ENCODE data around the gene ATF7.

GRCh38 chr12:53591301-53592206 lies 34.6 kb downstream of the ATF7 start:
- TF ChIP-seq, protein P1, sequence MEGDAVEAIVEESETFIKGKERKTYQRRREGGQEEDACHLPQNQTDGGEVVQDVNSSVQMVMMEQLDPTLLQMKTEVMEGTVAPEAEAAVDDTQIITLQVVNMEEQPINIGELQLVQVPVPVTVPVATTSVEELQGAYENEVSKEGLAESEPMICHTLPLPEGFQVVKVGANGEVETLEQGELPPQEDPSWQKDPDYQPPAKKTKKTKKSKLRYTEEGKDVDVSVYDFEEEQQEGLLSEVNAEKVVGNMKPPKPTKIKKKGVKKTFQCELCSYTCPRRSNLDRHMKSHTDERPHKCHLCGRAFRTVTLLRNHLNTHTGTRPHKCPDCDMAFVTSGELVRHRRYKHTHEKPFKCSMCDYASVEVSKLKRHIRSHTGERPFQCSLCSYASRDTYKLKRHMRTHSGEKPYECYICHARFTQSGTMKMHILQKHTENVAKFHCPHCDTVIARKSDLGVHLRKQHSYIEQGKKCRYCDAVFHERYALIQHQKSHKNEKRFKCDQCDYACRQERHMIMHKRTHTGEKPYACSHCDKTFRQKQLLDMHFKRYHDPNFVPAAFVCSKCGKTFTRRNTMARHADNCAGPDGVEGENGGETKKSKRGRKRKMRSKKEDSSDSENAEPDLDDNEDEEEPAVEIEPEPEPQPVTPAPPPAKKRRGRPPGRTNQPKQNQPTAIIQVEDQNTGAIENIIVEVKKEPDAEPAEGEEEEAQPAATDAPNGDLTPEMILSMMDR (IDR thresholded peaks at IDR 0.05) = no peak
- no peak for TF ChIP-seq POLR2A (IDR thresholded peaks at IDR 0.05)
